Mesenchymal stem cell (in vitro differentiated cells and primary cell): ENCODE measurements around the gene TUT1.
A peak's percentile ranks its signal among the peaks of the same experiment; 100 is the strongest.

Source experiments
- DNase-seq: peaks from one replicate; pipeline ENCODE4 v3.0.0-alpha.2; 2013
- H2AFZ ChIP-seq: one replicate; pipeline ENCODE4 v1.6.1; 2013; ENCODE audit warnings: low read depth, mild to moderate bottlenecking, control low read depth, inconsistent platforms, low read length, moderate library complexity
- H2AK5ac ChIP-seq: 2 replicates; pipeline ENCODE4 v1.6.1; 2013; ENCODE audit warnings: low read length, moderate library complexity, mild to moderate bottlenecking, inconsistent platforms; ENCODE audit not compliant: severe bottlenecking
- H2BK120ac ChIP-seq: one replicate; pipeline ENCODE4 v1.6.1; 2013; ENCODE audit warnings: low read depth, mild to moderate bottlenecking, inconsistent platforms, low read length, moderate library complexity
- H2BK12ac ChIP-seq, 2 experiments: one replicate each; pipeline ENCODE4 v1.6.1; 2013; ENCODE audit warnings: inconsistent platforms in 2 of 2, low read length in 2 of 2, mild to moderate bottlenecking in 2 of 2, moderate library complexity in 2 of 2, control low read depth in 1 of 2
- H2BK15ac ChIP-seq: one replicate; pipeline ENCODE4 v1.6.1; 2013; ENCODE audit warnings: mild to moderate bottlenecking, low read depth, inconsistent platforms; ENCODE audit not compliant: poor library complexity, severe bottlenecking
- H2BK5ac ChIP-seq: 2 replicates; pipeline ENCODE4 v1.6.1; 2013; ENCODE audit warnings: low read depth, mild to moderate bottlenecking, low read length, control low read depth, inconsistent platforms; ENCODE audit not compliant: poor library complexity, severe bottlenecking
- H3K14ac ChIP-seq, 2 experiments: one replicate each; pipeline ENCODE4 v1.6.1; 2013; ENCODE audit warnings: inconsistent platforms in 2 of 2, low read length in 2 of 2, control low read depth in 1 of 2, mild to moderate bottlenecking in 1 of 2, moderate library complexity in 1 of 2
- H3K18ac ChIP-seq, 2 experiments: one replicate each; pipeline ENCODE4 v1.6.1; 2013; ENCODE audit warnings: inconsistent platforms in 2 of 2, low read length in 2 of 2, control low read depth in 1 of 2, low read depth in 1 of 2, mild to moderate bottlenecking in 1 of 2
- H3K23ac ChIP-seq, 2 experiments: one replicate each; pipeline ENCODE4 v1.6.1; 2013; ENCODE audit warnings: inconsistent platforms in 2 of 2, low read length in 2 of 2, mild to moderate bottlenecking in 2 of 2, moderate library complexity in 2 of 2, control low read depth in 1 of 2
- H3K27ac ChIP-seq: 2 replicates; pipeline ENCODE4 v1.5.1; 2013; ENCODE audit warnings: mild to moderate bottlenecking, moderate library complexity, low read length, control low read depth, inconsistent platforms; ENCODE audit not compliant: poor library complexity, severe bottlenecking
- H3K27me3 ChIP-seq, 2 experiments: 2 replicates each; pipeline versions ENCODE4 v1.6.1 to v1.7.0; 2013; ENCODE audit warnings: low read length in 2 of 2, mild to moderate bottlenecking in 2 of 2, moderate library complexity in 2 of 2, control low read depth in 1 of 2, inconsistent platforms in 1 of 2; ENCODE audit not compliant: control insufficient read depth in 1 of 2, insufficient read depth in 1 of 2
- H3K36me3 ChIP-seq, 2 experiments: 2 replicates each; pipeline versions ENCODE4 v1.6.1 to v1.7.0; 2013; ENCODE audit warnings: low read length in 2 of 2, control low read depth in 1 of 2, inconsistent platforms in 1 of 2, low read depth in 1 of 2, mild to moderate bottlenecking in 1 of 2; ENCODE audit not compliant: insufficient read depth in 2 of 2, control insufficient read depth in 1 of 2
- H3K4ac ChIP-seq, 2 experiments: one replicate each; pipeline ENCODE4 v1.6.1; 2013; ENCODE audit warnings: inconsistent platforms in 2 of 2, low read length in 2 of 2, mild to moderate bottlenecking in 2 of 2, moderate library complexity in 2 of 2, control low read depth in 1 of 2, low read depth in 1 of 2
- H3K4me1 ChIP-seq: 2 replicates; pipeline ENCODE4 v1.6.1; 2013; ENCODE audit warnings: low read depth, low read length, control low read depth; ENCODE audit not compliant: control insufficient read depth, insufficient read depth
- H3K4me2 ChIP-seq: 2 replicates; pipeline ENCODE4 v1.6.1; 2013; ENCODE audit warnings: low read length, mild to moderate bottlenecking, inconsistent platforms; ENCODE audit not compliant: poor library complexity, severe bottlenecking
- H3K4me3 ChIP-seq, 2 experiments: 2 replicates each; pipeline versions ENCODE4 v1.5.1 to v1.7.0; 2013; ENCODE audit warnings: low read length in 2 of 2, mild to moderate bottlenecking in 2 of 2, control low read depth in 1 of 2, low read depth in 1 of 2; ENCODE audit not compliant: insufficient read depth in 1 of 2
- H3K79me1 ChIP-seq: replicated peaks from 2 replicates; pipeline ENCODE4 v1.6.1; 2013; ENCODE audit warnings: mild to moderate bottlenecking, control low read depth, low read length, inconsistent platforms; ENCODE audit not compliant: poor library complexity, severe bottlenecking
- H3K9ac ChIP-seq: 2 replicates; pipeline ENCODE4 v1.7.0; 2013; ENCODE audit warnings: mild to moderate bottlenecking, low read length, moderate library complexity
- H3K9me3 ChIP-seq: 2 replicates; pipeline ENCODE4 v1.7.0; 2013; ENCODE audit warnings: mild to moderate bottlenecking, low read length; ENCODE audit not compliant: control insufficient read depth
- H4K8ac ChIP-seq: one replicate; pipeline ENCODE4 v1.6.1; 2013; ENCODE audit warnings: inconsistent platforms, mild to moderate bottlenecking, low read length, moderate library complexity
- H4K91ac ChIP-seq: one replicate; pipeline ENCODE4 v1.6.1; 2013; ENCODE audit warnings: mild to moderate bottlenecking, low read length, inconsistent platforms
- WGBS: methylation state at CpG from one replicate; pipeline ENCODE4 v1.1.7; 2013; ENCODE audit warnings: mixed read lengths; 5-methylcytosine and 5-hydroxymethylcytosine counted together

The TUT1 gene

DNA sequence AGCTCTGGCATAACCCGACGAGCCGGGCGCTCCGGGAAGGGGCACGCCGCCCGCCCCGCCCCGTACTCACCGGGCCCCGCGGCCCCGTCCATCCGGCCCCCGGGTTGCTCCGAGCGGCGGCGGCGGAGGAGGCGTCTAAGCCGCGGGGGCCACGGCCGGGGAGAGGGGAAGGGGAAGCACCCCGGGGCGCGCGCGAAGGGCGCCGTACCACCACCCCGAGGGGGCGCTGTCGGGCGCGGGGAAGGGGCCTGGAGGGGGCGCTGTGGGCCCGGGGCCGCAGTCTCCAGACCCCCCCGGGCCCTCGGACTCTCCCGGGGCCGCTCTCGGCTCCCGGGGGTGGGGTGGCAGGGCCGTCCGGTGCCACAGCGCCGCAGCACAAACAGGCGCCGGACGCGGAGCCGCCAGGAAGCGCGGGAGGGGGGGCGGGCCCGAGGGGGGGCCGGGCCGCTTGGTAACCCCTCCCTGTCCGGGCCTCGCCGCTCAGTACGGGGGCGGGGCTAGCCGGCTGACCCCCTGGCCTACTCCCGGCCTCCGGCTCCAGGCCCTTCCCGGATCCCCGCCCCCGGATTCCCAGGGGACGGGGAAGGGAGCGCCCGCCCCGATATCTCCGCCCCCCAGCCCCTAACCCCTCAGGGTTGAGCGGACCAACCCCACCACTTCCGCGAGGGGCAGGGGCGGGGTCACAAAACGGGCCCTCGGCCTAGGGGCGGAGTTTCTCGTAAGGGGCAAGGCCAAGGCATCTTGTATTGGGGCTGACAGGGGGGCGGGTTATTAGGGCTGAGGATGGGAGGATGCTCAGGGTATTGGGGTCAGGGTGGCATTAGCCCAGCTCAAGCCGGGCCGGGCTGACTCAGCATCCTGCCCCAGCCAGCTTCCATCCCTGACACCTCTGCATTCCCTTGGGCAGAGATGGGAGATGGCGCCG lies 21.3 kb upstream of the TUT1 start, which contains the start of the genes EML3 and ROM1:
EML3 (minus strand) TSS at position 410 of the 925 bp plus-strand sequence; CDS start at position 92, 318 bp downstream.
ROM1 (plus strand) TSS at position 892 of the 925 bp plus-strand sequence; CDS start at position 917, 25 bp downstream.
- peaks cover 28% of the 10 kb centered on the region for H3K79me1 ChIP-seq
- H3K9ac ChIP-seq: peak within 1 kb of the TSS; percentile 93
- peak within 1 kb of the TSS; percentile 58 for H4K8ac ChIP-seq
- peak within 1 kb of the TSS; percentile 84 for H3K4me2 ChIP-seq
- DNase-seq: peak; percentile 81
- peak within 1 kb of the TSS; percentile 81 for H2BK120ac ChIP-seq
- 4% methylated on average over 48 of the region's 91 CpGs for WGBS
- peak within 1 kb of the TSS; percentile 35 to 95 for H3K4ac ChIP-seq
- H3K4me3 ChIP-seq: peak within 1 kb of the TSS; percentile 69 to 85
- peak within 1 kb of the TSS; percentile 62 for H2BK15ac ChIP-seq
- peak within 1 kb of the TSS; percentile 81 for H4K91ac ChIP-seq
- H3K23ac ChIP-seq: peak within 1 kb of the TSS in 1 of 2 experiments; percentile 98
- H2AK5ac ChIP-seq: peak within 1 kb of the TSS; percentile 55
- peak within 1 kb of the TSS; percentile 15 for H2BK5ac ChIP-seq
- H3K36me3 ChIP-seq: peaks cover 59 to 67% of the 10 kb centered on the region in 2 experiments
- H3K18ac ChIP-seq: peak within 1 kb of the TSS; percentile 86 to 95
- peak within 1 kb of the TSS; percentile 42 for H2AFZ ChIP-seq
- no peaks in the 10 kb centered on the region for H3K27me3 ChIP-seq
- H3K14ac ChIP-seq: peak within 1 kb of the TSS in 1 of 2 experiments; percentile 96
- H3K4me1 ChIP-seq: peaks cover 22% of the 10 kb centered on the region
- H2BK12ac ChIP-seq: peak within 1 kb of the TSS; percentile 69 to 99
- peak within 1 kb of the TSS; percentile 60 for H3K27ac ChIP-seq
- no peaks in the 10 kb centered on the region for H3K9me3 ChIP-seq

- Histone ChIP-seq H3K9ac (peak overlapping the region; percentile 93), H3K36me3 (peaks cover 58 to 61% of the 10 kb centered on the region in 2 experiments), H3K18ac (peak overlapping the region; percentile 86 to 89), H3K4me3 (peak overlapping the region; percentile 69 to 85), H3K27me3 (no peaks in the 10 kb centered on the region), H3K79me1 (peaks cover 25% of the 10 kb centered on the region), H3K23ac (peak overlapping the region in 1 of 2 experiments; percentile 48), H2BK5ac (no peak overlapping the region), H3K4me1 (peaks cover 22% of the 10 kb centered on the region), H3K27ac (peak overlapping the region; percentile 60), H2BK12ac (peak overlapping the region; percentile 69 to 78), H2AFZ (no peak overlapping the region), H4K8ac (peak overlapping the region; percentile 58), H4K91ac (peak overlapping the region; percentile 66), H3K4ac (peak overlapping the region; percentile 35 to 94), H2AK5ac (no peak overlapping the region), H3K9me3 (no peaks in the 10 kb centered on the region), H2BK120ac (peak overlapping the region; percentile 81), H3K14ac (peak overlapping the region in 1 of 2 experiments; percentile 96), H2BK15ac (peak overlapping the region; percentile 41), H3K4me2 (peak overlapping the region; percentile 84)
- 3% methylated on average over 34 of the region's 34 CpGs for WGBS
- DNase-seq: peak; percentile 71
Measured at GRCh38 chr11:62611705-62612365, 20.5 kb upstream of the TUT1 start.

DNA sequence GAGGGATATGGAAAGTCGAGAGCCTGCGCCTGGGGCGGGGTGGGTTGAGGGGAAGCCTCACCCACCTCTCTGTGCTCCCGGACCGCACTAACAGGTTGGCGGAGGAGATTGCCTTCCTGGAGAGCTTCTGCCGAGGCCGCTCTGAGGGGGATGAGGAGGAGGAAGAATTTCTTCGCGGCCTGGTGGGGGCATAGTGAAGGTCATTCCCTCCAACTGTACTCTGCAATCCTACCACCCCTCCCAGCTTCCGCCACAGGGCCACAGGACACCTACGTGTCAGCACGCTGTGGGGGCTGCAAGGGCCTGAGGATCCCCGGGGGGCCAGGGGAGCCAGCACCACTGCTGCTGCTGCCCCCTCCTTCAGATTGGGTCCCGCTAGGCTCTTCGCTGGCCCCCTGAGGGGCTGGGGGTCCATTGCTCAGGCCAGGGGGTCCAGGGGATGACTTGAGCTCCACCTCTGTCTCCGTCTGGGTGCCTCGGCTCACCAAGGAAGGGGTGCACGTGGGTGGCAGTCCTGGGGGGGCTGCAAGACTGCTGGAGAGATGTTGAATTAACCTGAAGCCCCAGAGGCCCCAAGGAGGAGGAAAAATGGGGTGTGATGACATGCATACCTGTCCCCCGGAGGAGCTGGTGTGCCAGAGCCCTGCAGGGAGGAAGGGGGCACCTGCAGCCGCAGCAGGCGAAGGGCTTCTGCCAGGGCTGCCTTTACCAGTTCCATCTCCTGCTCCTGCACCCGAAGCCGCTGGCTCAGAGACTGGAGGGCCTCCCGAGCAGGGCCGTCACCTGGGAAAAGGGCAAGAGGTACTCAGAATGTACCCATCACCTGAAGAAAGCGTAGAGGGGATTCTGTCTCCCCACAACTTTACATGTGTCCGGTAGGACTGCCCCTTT lies 19.7 kb upstream of the TUT1 start:
- 73% methylated on average over 17 of the region's 28 CpGs for WGBS
- Histone ChIP-seq H3K4me2 (peak overlapping the region; percentile 84), H4K8ac (peak overlapping the region; percentile 73), H3K36me3 (peaks cover 54 to 57% of the 10 kb centered on the region in 2 experiments), H3K4me3 (peak overlapping the region; percentile 69 to 85), H2BK12ac (peak overlapping the region in 1 of 2 experiments; percentile 78), H2BK120ac (no peak overlapping the region), H3K79me1 (peaks cover 24% of the 10 kb centered on the region), H2AK5ac (no peak overlapping the region), H3K14ac (peak overlapping the region in 1 of 2 experiments; percentile 71), H3K27me3 (no peaks in the 10 kb centered on the region), H4K91ac (peak overlapping the region; percentile 53), H2AFZ (no peak overlapping the region), H2BK15ac (no peak overlapping the region), H3K4ac (peak overlapping the region; percentile 52 to 55), H3K9ac (peak overlapping the region; percentile 93), H2BK5ac (no peak overlapping the region), H3K4me1 (peaks cover 22% of the 10 kb centered on the region), H3K18ac (peak overlapping the region; percentile 16 to 81), H3K27ac (peak overlapping the region; percentile 60), H3K9me3 (no peaks in the 10 kb centered on the region), H3K23ac (no peak overlapping the region)
- DNase-seq: no peak
